PC-3 (cell line): ENCODE measurements around the gene STX18.

ENCODE experiments used
- CTCF ChIP-seq: fragments of 300-600 bp; sonication (generic); conservative IDR thresholded peaks from 2 replicates; pipeline ENCODE4 v1.5.1; 2017; ENCODE audit warnings: antibody characterized with exemption, low read depth, mild to moderate bottlenecking, low read length
- EZH2 ChIP-seq: fragments of 300-600 bp; sonication (generic); IDR thresholded peaks from one replicate; pipeline ENCODE4 v1.6.1; 2017; ENCODE audit warnings: antibody characterized with exemption, mild to moderate bottlenecking, low read length; ENCODE audit not compliant: unreplicated experiment

- no peak for TF ChIP-seq CTCF
- TF ChIP-seq EZH2 = no peak
These were observed 131.6 kb downstream of the STX18 start for GRCh38 chr4:4410271-4410670.
